Measurements from ENCODE around the gene KIAA0232. TPM values are rescaled to one million over a fixed set of nuclear protein-coding genes. Genes with fewer than 3 reads are reported as not detected.
"Not testable (repeated sequence)": the region's sequence is repeated elsewhere in the genome, so short reads cannot be mapped to it uniquely, and the experiment has no call there.

KIAA0232 gene
- total RNA-seq, 8 experiments from 2014 or later: 18.2 to 42.5 (median 35.8) TPM

- WGBS, 10 experiments: 0 to 60% (median 30%) methylated on average over 2 to 5 of the region's 31 CpGs; no CpG with 5 or more reads in 5 of the 10 experiments
- Histone ChIP-seq H3K4me1 (replicated peaks in 1 of 2) (peaks cover 11 to 17% of the 10 kb centered on the region in 2 donors), H3K27ac (no peak overlapping the region), H3K4me3 (peak overlapping the region; percentile 76 to 98 (median 98))
- peak in 1 of 8 experiments; percentile 2 for ATAC-seq (replicated peaks in 6 of 8)
- in situ Hi-C loops (cut with MboI; ENCODE audit: low pct_unique_long_range_greater_than_20kb in 2 of 9, low sequenced_read_pairs in 9 of 9, unreplicated experiment in 9 of 9): no loop called here
Observed at GRCh38 chr4:6910340-6910959, 127.9 kb downstream of the KIAA0232 start.

- peaks cover 11 to 19% of the 10 kb centered on the region in 2 donors for H3K4me1 ChIP-seq (replicated peaks in 1 of 2)
- peak overlapping the region in 2 of 5 donors; percentile 76 to 97 for H3K4me3 ChIP-seq
- H3K27ac ChIP-seq: no peak overlapping the region
- in situ Hi-C loops (cut with MboI; ENCODE audit: low pct_unique_long_range_greater_than_20kb in 2 of 9, low sequenced_read_pairs in 9 of 9, unreplicated experiment in 9 of 9): no loop called here
- 64 to 100% (median 80%) methylated on average over 1 to 13 of the region's 15 CpGs; no CpG with 5 or more reads in 1 of the 10 experiments for WGBS, 10 experiments
- ATAC-seq (replicated peaks in 6 of 8): no peak
Observed at GRCh38 chr4:6910960-6911874, 128.7 kb downstream of the KIAA0232 start.

- H3K27ac ChIP-seq; ATAC-seq (replicated peaks in 6 of 8); H3K4me3 ChIP-seq; in situ Hi-C loops (cut with MboI; ENCODE audit: low pct_unique_long_range_greater_than_20kb in 2 of 9, low sequenced_read_pairs in 9 of 9, unreplicated experiment in 9 of 9): not testable (repeated sequence)
- 80 to 100% (median 98%) methylated on average over 3 to 10 of the region's 10 CpGs; no CpG with 5 or more reads in 3 of the 10 experiments for WGBS, 10 experiments
- H3K4me1 ChIP-seq (replicated peaks in 1 of 2): peaks cover 11 to 22% of the 10 kb centered on the region in 2 donors
Observed at GRCh38 chr4:6911917-6912316, 129.4 kb downstream of the KIAA0232 start.

GRCh38 chr4:6912441-6912840 lies 129.9 kb downstream of the KIAA0232 start:
- WGBS, 10 experiments: 40 to 97% (median 89%) methylated on average over 1 to 4 of the region's 4 CpGs; no CpG with 5 or more reads in 2 of the 10 experiments
- H3K27ac ChIP-seq: no peak overlapping the region
- H3K4me3 ChIP-seq: no peak overlapping the region
- peaks cover 11 to 27% of the 10 kb centered on the region in 2 donors for H3K4me1 ChIP-seq (replicated peaks in 1 of 2)
- in situ Hi-C loops (cut with MboI; ENCODE audit: low pct_unique_long_range_greater_than_20kb in 2 of 9, low sequenced_read_pairs in 9 of 9, unreplicated experiment in 9 of 9): no loop called here
- no peak for ATAC-seq (replicated peaks in 6 of 8)

- peaks cover 8 to 21% of the 10 kb centered on the region in 2 donors for H3K4me1 ChIP-seq (replicated peaks in 1 of 2)
- H3K4me3 ChIP-seq: no peak overlapping the region
- WGBS, 10 experiments: 80 to 100% (median 93%) methylated on average over 2 to 6 of the region's 6 CpGs; no CpG with 5 or more reads in 1 of the 10 experiments
- no peak overlapping the region for H3K27ac ChIP-seq
- no peak for ATAC-seq (replicated peaks in 6 of 8)
- in situ Hi-C loops (cut with MboI; ENCODE audit: low pct_unique_long_range_greater_than_20kb in 2 of 9, low sequenced_read_pairs in 9 of 9, unreplicated experiment in 9 of 9): no loop called here
Observed at GRCh38 chr4:6913350-6913905, 130.9 kb downstream of the KIAA0232 start.

GRCh38 chr4:6914448-6914847 lies 131.9 kb downstream of the KIAA0232 start:
- in situ Hi-C loops (cut with MboI; ENCODE audit: low pct_unique_long_range_greater_than_20kb in 2 of 9, low sequenced_read_pairs in 9 of 9, unreplicated experiment in 9 of 9): no loop called here
- Histone ChIP-seq H3K4me1 (replicated peaks in 1 of 2) (peaks cover 5 to 17% of the 10 kb centered on the region in 2 donors), H3K4me3 (no peak overlapping the region), H3K27ac (no peak overlapping the region)
- 54 to 100% (median 88%) methylated on average over 1 to 8 of the region's 9 CpGs; no CpG with 5 or more reads in 3 of the 10 experiments for WGBS, 10 experiments
- ATAC-seq (replicated peaks in 6 of 8): peak in 1 of 8 experiments; percentile 1

GRCh38 chr4:6915041-6916005 lies 132.8 kb downstream of the KIAA0232 start:
- in situ Hi-C loops (cut with MboI; ENCODE audit: low pct_unique_long_range_greater_than_20kb in 2 of 9, low sequenced_read_pairs in 9 of 9, unreplicated experiment in 9 of 9): no loop called here
- Histone ChIP-seq H3K4me1 (replicated peaks in 1 of 2) (peaks cover 5 to 17% of the 10 kb centered on the region in 2 donors), H3K4me3 (no peak overlapping the region), H3K27ac (no peak overlapping the region)
- ATAC-seq (replicated peaks in 6 of 8): no peak
- WGBS, 10 experiments: 81 to 100% (median 93%) methylated on average over 1 to 7 of the region's 18 CpGs; no CpG with 5 or more reads in 2 of the 10 experiments

GRCh38 chr4:6916069-6916586 lies 133.6 kb downstream of the KIAA0232 start:
- Histone ChIP-seq H3K4me3 (no peak overlapping the region), H3K4me1 (replicated peaks in 1 of 2) (peaks cover 0 to 9% of the 10 kb centered on the region in 2 donors), H3K27ac (no peak overlapping the region)
- in situ Hi-C loops (cut with MboI; ENCODE audit: low pct_unique_long_range_greater_than_20kb in 2 of 9, low sequenced_read_pairs in 9 of 9, unreplicated experiment in 9 of 9): no loop called here
- ATAC-seq (replicated peaks in 6 of 8): peak in 3 of 8 experiments; percentile 6 to 17 (median 13)
- 72 to 100% (median 91%) methylated on average over 2 to 7 of the region's 12 CpGs; no CpG with 5 or more reads in 4 of the 10 experiments for WGBS, 10 experiments

- peak overlapping the region in 1 of 2 donors; percentile 37 for H3K27ac ChIP-seq
- H3K4me1 ChIP-seq (replicated peaks in 1 of 2): peaks cover 0 to 9% of the 10 kb centered on the region in 2 donors
- peak; percentile 35 to 82 (median 66) for ATAC-seq (replicated peaks in 6 of 8)
- H3K4me3 ChIP-seq: no peak overlapping the region
- WGBS, 10 experiments: 26 to 100% (median 76%) methylated on average over 1 to 10 of the region's 15 CpGs; no CpG with 5 or more reads in 2 of the 10 experiments
- in situ Hi-C loops (cut with MboI; ENCODE audit: low pct_unique_long_range_greater_than_20kb in 2 of 9, low sequenced_read_pairs in 9 of 9, unreplicated experiment in 9 of 9): no loop called here
Observed at GRCh38 chr4:6916587-6917460, 134.3 kb downstream of the KIAA0232 start.

GRCh38 chr4:6917461-6918271 lies 135.1 kb downstream of the KIAA0232 start:
- ATAC-seq (replicated peaks in 6 of 8): peak in 4 of 8 experiments; percentile 38 to 87 (median 47)
- H3K4me3 ChIP-seq: no peak overlapping the region
- in situ Hi-C loops (cut with MboI; ENCODE audit: low pct_unique_long_range_greater_than_20kb in 2 of 9, low sequenced_read_pairs in 9 of 9, unreplicated experiment in 9 of 9): no loop called here
- no peak overlapping the region for H3K27ac ChIP-seq
- H3K4me1 ChIP-seq (replicated peaks in 1 of 2): peaks cover 0 to 9% of the 10 kb centered on the region in 2 donors
- 67 to 100% (median 80%) methylated on average over 1 to 15 of the region's 18 CpGs; no CpG with 5 or more reads in 3 of the 10 experiments for WGBS, 10 experiments

Measured in motor neuron (in vitro differentiated cells).